Nephron progenitor cell (in vitro differentiated cells): ENCODE measurements around the gene SPIRE2.
"Not testable (repeated sequence)": the region's sequence is repeated elsewhere in the genome, so short reads cannot be mapped to it uniquely, and the experiment has no call there.

Experiments
- DNase-seq: peaks from one replicate; pipeline ENCODE4 v3.0.0; 2021
- H3K27ac Mint-ChIP-seq: 2 replicates; pipeline ENCODE4 v1.8.0; 2021; ENCODE audit warnings: mild to moderate bottlenecking, moderate library complexity, mixed read lengths
- H3K27me3 Mint-ChIP-seq: 2 replicates; pipeline ENCODE4 v1.8.0; 2021; ENCODE audit warnings: mild to moderate bottlenecking, low read depth, mixed read lengths; ENCODE audit not compliant: poor library complexity
- H3K36me3 Mint-ChIP-seq: 2 replicates; pipeline ENCODE4 v1.8.0; 2021; ENCODE audit warnings: low read depth, mixed read lengths
- H3K4me1 Mint-ChIP-seq: 2 replicates; pipeline ENCODE4 v1.8.0; 2021; ENCODE audit warnings: mixed read lengths
- H3K4me3 Mint-ChIP-seq: 2 replicates; pipeline ENCODE4 v1.8.0; 2021; ENCODE audit warnings: mild to moderate bottlenecking, moderate library complexity, mixed read lengths
- H3K9me3 Mint-ChIP-seq: 2 replicates; pipeline ENCODE4 v1.8.0; 2021; ENCODE audit warnings: mild to moderate bottlenecking, moderate library complexity, mixed read lengths
- CTCF ChIP-seq: fragments of 200-600 bp; sonication (generic); IDR thresholded peaks from 2 replicates; pipeline ENCODE4 v1.5.0; 2021; ENCODE audit warnings: antibody characterized with exemption

The SPIRE2 gene

DNA sequence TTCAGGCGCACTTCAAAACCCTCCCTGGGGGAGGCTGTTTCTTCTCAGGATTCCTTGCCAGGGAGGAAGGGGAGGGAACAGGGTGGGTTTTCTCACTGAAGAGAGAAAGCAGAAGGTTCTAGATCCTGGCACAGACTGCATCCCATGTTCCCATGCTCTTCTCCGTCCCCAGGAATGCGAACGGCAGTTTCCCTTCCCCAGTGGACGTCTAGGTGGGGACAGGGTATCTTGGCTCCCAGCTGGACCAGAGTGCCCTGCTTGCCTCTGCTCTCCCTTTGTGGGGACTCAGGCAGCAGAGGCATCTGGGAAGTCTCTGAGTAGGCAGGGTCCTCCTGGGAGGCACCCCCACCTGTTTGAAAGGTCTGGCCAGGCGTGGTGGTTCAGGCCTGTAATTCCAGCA is 42.2 kb downstream of the SPIRE2 start:
- no peak overlapping the region for H3K27ac Mint-ChIP-seq
- no peak overlapping the region for H3K4me3 Mint-ChIP-seq
- H3K4me1 Mint-ChIP-seq: peaks cover 9% of the 10 kb centered on the region
- H3K36me3 Mint-ChIP-seq: peaks cover 25% of the 10 kb centered on the region
- DNase-seq: no peak
- H3K27me3 Mint-ChIP-seq: peaks cover 3% of the 10 kb centered on the region
- H3K9me3 Mint-ChIP-seq: peaks cover 25% of the 10 kb centered on the region
- no peak for TF ChIP-seq CTCF

DNA sequence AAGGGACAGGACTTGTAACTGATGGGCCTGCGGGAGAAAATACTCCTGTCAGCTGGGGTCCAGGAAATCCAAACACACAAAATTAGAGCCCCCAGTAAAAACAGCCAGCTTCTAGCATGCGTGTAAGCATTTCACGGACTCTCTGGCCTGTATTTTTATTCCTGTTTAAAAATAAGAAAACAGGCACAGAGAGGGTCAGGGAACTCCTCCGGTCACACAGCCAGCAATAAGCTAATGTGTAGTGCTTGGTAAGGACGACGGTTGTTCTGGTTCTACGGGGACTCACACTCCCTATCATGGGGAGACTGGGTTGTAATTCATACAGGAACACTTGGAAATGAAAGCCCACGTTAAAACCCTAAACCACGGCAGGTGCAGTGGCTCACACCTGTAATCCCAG is 43.6 kb downstream of the SPIRE2 start:
- Mint-ChIP-seq H3K9me3 (peaks cover 20% of the 10 kb centered on the region), H3K27me3 (peaks cover 3% of the 10 kb centered on the region), H3K4me1 (peaks cover 9% of the 10 kb centered on the region), H3K27ac (no peak overlapping the region), H3K36me3 (peaks cover 30% of the 10 kb centered on the region), H3K4me3 (no peak overlapping the region)
- TF ChIP-seq CTCF: no peak
- no peak for DNase-seq

GRCh38 chr16:89873109-89873971 is 45.1 kb downstream of the SPIRE2 start, which contains the start of gene TCF25:
TCF25 (plus strand) TSS chr16:89873592; CDS start chr16:89873668, 76 bp downstream.
- Mint-ChIP-seq H3K36me3 (peaks cover 32% of the 10 kb centered on the region), H3K27me3 (peaks cover 3% of the 10 kb centered on the region), H3K9me3 (peaks cover 7% of the 10 kb centered on the region), H3K4me3 (peak within 1 kb of the TSS; percentile 86), H3K4me1 (peaks cover 9% of the 10 kb centered on the region), H3K27ac (peak within 1 kb of the TSS; percentile 99)
- DNase-seq: peak; percentile 92
- no peak for TF ChIP-seq CTCF

DNA sequence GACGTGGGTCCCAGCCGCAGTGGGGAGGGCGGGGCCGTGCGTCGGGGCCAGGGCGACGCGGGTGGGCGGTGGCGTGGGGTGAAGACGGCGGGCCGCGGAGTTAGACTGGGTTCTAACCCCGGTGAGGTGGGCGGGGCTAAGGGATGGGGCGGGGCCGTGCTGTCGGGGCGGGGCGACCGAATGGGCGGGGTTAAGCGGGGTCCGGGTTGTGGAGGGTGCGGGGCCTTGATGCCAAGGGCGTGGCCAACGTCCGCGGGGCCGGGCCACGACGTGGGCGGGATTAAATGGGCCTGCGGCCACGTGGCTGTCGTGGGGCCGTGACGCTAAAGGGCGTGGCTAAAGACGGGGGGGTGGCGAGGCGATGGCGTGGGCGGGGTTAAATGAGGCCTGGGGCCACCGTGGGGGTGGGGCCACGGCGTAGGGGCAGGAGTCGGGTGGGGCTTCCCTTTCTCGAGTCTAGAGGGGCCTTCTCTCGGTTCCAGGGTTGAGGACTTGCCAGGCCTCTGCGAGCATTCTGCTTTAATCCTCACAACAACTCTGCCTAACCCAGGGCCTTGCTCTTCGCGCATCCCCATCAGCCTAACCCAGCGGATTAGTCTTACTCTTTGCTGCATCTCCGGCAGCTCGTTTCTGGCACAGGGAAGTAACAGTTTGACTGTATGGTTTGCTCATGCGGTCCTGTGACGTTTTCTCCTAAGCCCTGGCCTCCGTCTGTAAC is 45.9 kb downstream of the SPIRE2 start:
- Mint-ChIP-seq H3K36me3 (peaks cover 39% of the 10 kb centered on the region), H3K9me3 (peaks cover 7% of the 10 kb centered on the region), H3K27me3 (peaks cover 3% of the 10 kb centered on the region), H3K4me3 (peak overlapping the region; percentile 86), H3K4me1 (peaks cover 9% of the 10 kb centered on the region), H3K27ac (peak overlapping the region; percentile 99)
- peak; percentile 95 for DNase-seq
- TF ChIP-seq CTCF: no peak

DNA sequence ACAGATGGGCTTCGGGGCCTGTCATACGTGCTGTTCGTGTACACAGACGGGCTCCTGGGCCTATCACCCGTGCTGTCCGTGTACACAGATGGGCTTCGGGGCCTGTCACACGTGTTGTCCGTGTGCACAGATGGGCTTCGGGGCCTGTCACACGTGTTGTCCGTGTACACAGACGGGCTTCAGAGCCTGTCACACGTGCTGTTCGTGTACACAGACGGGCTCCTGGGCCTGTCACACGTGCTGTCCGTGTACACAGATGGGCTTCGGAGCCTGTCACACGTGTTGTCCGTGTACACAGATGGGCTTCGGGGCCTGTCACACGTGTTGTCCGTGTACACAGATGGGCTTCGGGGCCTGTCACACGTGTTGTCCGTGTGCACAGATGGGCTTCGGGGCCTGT is 50.8 kb downstream of the SPIRE2 start:
- not testable (repeated sequence) for DNase-seq, H3K27ac Mint-ChIP-seq, H3K4me3 Mint-ChIP-seq, H3K4me1 Mint-ChIP-seq, H3K9me3 Mint-ChIP-seq, H3K27me3 Mint-ChIP-seq
- H3K36me3 Mint-ChIP-seq: peaks cover 64% of the 10 kb centered on the region
